H1 (cell line): ENCODE results near the gene GALNT12. TPM values are rescaled to one million over a fixed set of nuclear protein-coding genes. Genes with fewer than 3 reads are reported as not detected.

Source experiments
- BRCA1 ChIP-seq: IDR thresholded peaks from 2 replicates; pipeline ENCODE4 v1.6.1; 2012; ENCODE audit warnings: low read depth, low read length, improper control_type of control experiment
- CHD7 ChIP-seq: fragments of 300-600 bp; sonication (generic); IDR thresholded peaks from 2 replicates; pipeline ENCODE4 v1.7.1; 2012; ENCODE audit warnings: low read length, moderate library complexity, mild to moderate bottlenecking, inconsistent platforms; ENCODE audit not compliant: insufficient replicate concordance
- JUN ChIP-seq: IDR thresholded peaks from 2 replicates; pipeline ENCODE4 v1.6.1; 2011; ENCODE audit warnings: low read depth, mild to moderate bottlenecking, improper control_type of control experiment, low read length
- JUND ChIP-seq: IDR thresholded peaks from 2 replicates; pipeline ENCODE4 v1.6.1; 2011; ENCODE audit warnings: mild to moderate bottlenecking, improper control_type of control experiment, low read length
- NANOG ChIP-seq: IDR thresholded peaks from 2 replicates; pipeline ENCODE4 v1.6.1; 2011; ENCODE audit warnings: low read length, low read depth, mild to moderate bottlenecking, inconsistent platforms; ENCODE audit not compliant: insufficient read depth, poor library complexity, severe bottlenecking
- ZNF274 ChIP-seq: IDR thresholded peaks from 2 replicates; pipeline ENCODE4 v1.7.0; 2012; ENCODE audit warnings: low read length, borderline replicate concordance; ENCODE audit errors: extremely low read depth
- polyA plus RNA-seq, 7 experiments: library from polyadenylated mRNA; depleted of rRNA in 3 of 7; stranded (reverse) in 5 of 7; unstranded in 2 of 7; fragments of >200 nt in 5 of 7; fragments of 200-250 nt in 2 of 7; gene quantifications; 1 replicate in 5 of 7; 2 replicates in 1 of 7; 4 replicates in 1 of 7; pipeline versions ENCODE4 v1.2.1 to v1.2.3, GENCODE V29; 2011 to 2013; ENCODE audit warnings: missing spikeins in 2 of 7, mixed read lengths in 2 of 7
- total RNA-seq: library from RNA; stranded (reverse); fragmentation: NEBNext Ultra II Directional; extraction: Animal tissue kit (Norgen Biotek cat#: 25700); gene quantifications from 2 replicates; pipeline ENCODE4 v1.2.1, GENCODE V29; 2021
- TF ChIP-seq, protein P1 (sequence below), 3 experiments: IDR thresholded peaks; 1 replicate in 2 of 3; 2 replicates in 1 of 3; pipeline versions ENCODE4 v1.5.1 to v1.6.1; 2011; ENCODE audit warnings: low read length in 3 of 3, mild to moderate bottlenecking in 3 of 3, inconsistent platforms in 2 of 3, low read depth in 1 of 3, moderate library complexity in 1 of 3; ENCODE audit not compliant: insufficient read depth in 1 of 3; ENCODE audit errors: control extremely low read depth in 1 of 3

The GALNT12 gene
- total and polyA plus RNA-seq, 2 of the 8 experiments (the other 6 are each of a cell fraction or from before 2014, with no cell fraction given), result 16.2 to 19.6 TPM

GRCh38 chr9:98790842-98791607 is 16.4 kb upstream of the GALNT12 start (continued):
- TF ChIP-seq ZNF274, result no peak
- TF ChIP-seq BRCA1, result no peak
- no peak for TF ChIP-seq NANOG
- peak; percentile 58; the same call in 1 of the 2 replicates for TF ChIP-seq JUND
- TF ChIP-seq, protein P1, sequence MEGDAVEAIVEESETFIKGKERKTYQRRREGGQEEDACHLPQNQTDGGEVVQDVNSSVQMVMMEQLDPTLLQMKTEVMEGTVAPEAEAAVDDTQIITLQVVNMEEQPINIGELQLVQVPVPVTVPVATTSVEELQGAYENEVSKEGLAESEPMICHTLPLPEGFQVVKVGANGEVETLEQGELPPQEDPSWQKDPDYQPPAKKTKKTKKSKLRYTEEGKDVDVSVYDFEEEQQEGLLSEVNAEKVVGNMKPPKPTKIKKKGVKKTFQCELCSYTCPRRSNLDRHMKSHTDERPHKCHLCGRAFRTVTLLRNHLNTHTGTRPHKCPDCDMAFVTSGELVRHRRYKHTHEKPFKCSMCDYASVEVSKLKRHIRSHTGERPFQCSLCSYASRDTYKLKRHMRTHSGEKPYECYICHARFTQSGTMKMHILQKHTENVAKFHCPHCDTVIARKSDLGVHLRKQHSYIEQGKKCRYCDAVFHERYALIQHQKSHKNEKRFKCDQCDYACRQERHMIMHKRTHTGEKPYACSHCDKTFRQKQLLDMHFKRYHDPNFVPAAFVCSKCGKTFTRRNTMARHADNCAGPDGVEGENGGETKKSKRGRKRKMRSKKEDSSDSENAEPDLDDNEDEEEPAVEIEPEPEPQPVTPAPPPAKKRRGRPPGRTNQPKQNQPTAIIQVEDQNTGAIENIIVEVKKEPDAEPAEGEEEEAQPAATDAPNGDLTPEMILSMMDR (IDR thresholded peaks at IDR 0.05; ENCODE audit: control extremely low read depth in 1 of 3, insufficient read depth in 1 of 3, low read depth in 1 of 3, low read length in 3 of 3), result peak; percentile 80 to 98 (median 96)
- no peak for TF ChIP-seq CHD7
- TF ChIP-seq JUN, result peak; percentile 75
